Transverse colon (tissue), 4 donors: ENCODE measurements around the gene MMD. TPM values are rescaled to one million over a fixed set of nuclear protein-coding genes. Genes with fewer than 3 reads are reported as not detected.
"Not testable (repeated sequence)": the region's sequence is repeated elsewhere in the genome, so short reads cannot be mapped to it uniquely, and the experiment has no call there.

ENCODE experiments used
- DNase-seq: peaks from one replicate; pipeline ENCODE4 v3.0.0-alpha.2; 2019
- H3K27ac ChIP-seq, 4 donors: fragments of 200-600 bp; sonication (generic); 2 replicates each; pipeline ENCODE4 v1.5.1; 2016 to 2018; ENCODE audit warnings: inconsistent platforms in 4 of 4
- H3K27me3 ChIP-seq: fragments of 200-600 bp; sonication (generic); 2 replicates; pipeline ENCODE4 v1.5.1; 2017; ENCODE audit warnings: inconsistent platforms
- H3K36me3 ChIP-seq, 4 donors: fragments of 200-600 bp; sonication (generic); 2 replicates each; pipeline ENCODE4 v1.5.1; 2017 to 2019; ENCODE audit warnings: inconsistent platforms in 4 of 4
- H3K4me1 ChIP-seq, 4 donors: fragments of 200-600 bp; sonication (generic); 2 replicates each; pipeline ENCODE4 v1.5.1; 2017 to 2020; ENCODE audit warnings: inconsistent platforms in 4 of 4
- H3K4me3 ChIP-seq, 4 donors: fragments of 200-600 bp; sonication (generic); 1 replicate in 1 of 4; 2 replicates in 3 of 4; pipeline versions ENCODE4 v1.5.1 to v1.6.1; 2017 to 2019; ENCODE audit warnings: inconsistent platforms in 4 of 4
- H3K9me3 ChIP-seq, 2 donors: fragments of 200-600 bp; sonication (generic); 2 replicates each; pipeline ENCODE4 v1.5.1; 2017 to 2019; ENCODE audit warnings: inconsistent platforms in 2 of 2
- CTCF ChIP-seq, 5 experiments: fragments of 200-600 bp in 3 of 5; fragments of 450-650 bp in 2 of 5; sonication (generic) in 3 of 5; IDR thresholded peaks; 1 replicate in 2 of 5; 2 replicates in 3 of 5; pipeline ENCODE4 v1.5.1; 2016 to 2017; ENCODE audit warnings: antibody characterized with exemption in 5 of 5, inconsistent platforms in 3 of 5, mild to moderate bottlenecking in 2 of 5, moderate library complexity in 1 of 5
- EP300 ChIP-seq: sonication (generic); formaldehyde crosslinking; IDR thresholded peaks from one replicate; pipeline ENCODE4 v1.6.1; 2017; ENCODE audit warnings: antibody characterized with exemption, low read depth
- POLR2A ChIP-seq: fragments of 450-650 bp; IDR thresholded peaks from one replicate; pipeline ENCODE4 v1.6.1; 2016; ENCODE audit warnings: antibody characterized with exemption, mild to moderate bottlenecking, moderate library complexity
- POLR2AphosphoS5 ChIP-seq, 3 donors: sonication (generic); formaldehyde crosslinking; IDR thresholded peaks; one replicate each; pipeline ENCODE4 v1.6.1; 2016; ENCODE audit warnings: antibody characterized with exemption in 3 of 3
- WGBS, 2 donors: methylation state at CpG; one replicate each; pipeline ENCODE4 v1.1.5; 2018; ENCODE audit warnings: low coverage in 1 of 2; 5-methylcytosine and 5-hydroxymethylcytosine counted together
- in situ Hi-C, 4 donors: fragments of 200-750 bp; cut with MboI; loops; one replicate each; pipeline versions ENCODE4 v1.15.0 to v1.15.1; 2017; ENCODE audit warnings: low sequenced_read_pairs in 3 of 4, low pct_ligation_motif_present in 1 of 4, low pct_unique_long_range_greater_than_20kb in 1 of 4
- intact Hi-C: fragments of 100-400 bp; cut with DNase I; formaldehyde crosslinking; loops from one replicate; pipeline ENCODE4 v1.15.1; 2023; ENCODE audit warnings: low total_unique reads
- total RNA-seq, 4 donors: library from RNA; depleted of rRNA; stranded (reverse); fragments of >200 nt; gene quantifications; one replicate each; pipeline ENCODE4 v1.1.0, GENCODE V29; 2016

The MMD gene
- total RNA-seq, 4 donors from 2014 or later = 4.8 to 18.9 (median 14.3) TPM

GRCh38 chr17:55407641-55408566, 13.7 kb downstream of the MMD start:
- no peak overlapping the region for H3K27ac ChIP-seq
- no peak overlapping the region for H3K4me3 ChIP-seq
- peaks cover 0 to 42% (median 18%) of the 10 kb centered on the region in 4 donors for H3K36me3 ChIP-seq
- TF ChIP-seq EP300 (no peak), POLR2A (no peak), CTCF (IDR thresholded peaks at IDR 0.05) (no peak), POLR2AphosphoS5 (IDR thresholded peaks at IDR 0.05) (no peak)
- DNase-seq = no peak
- H3K27me3 ChIP-seq = no peaks in the 10 kb centered on the region
- 49 to 69% methylated on average over 5 of the region's 5 CpGs for WGBS, 2 donors
- H3K4me1 ChIP-seq = peaks cover 0 to 7% (median 2%) of the 10 kb centered on the region in 4 donors
- intact Hi-C loops = loop anchor here (10.0 kb wide), 1 partner anchor 107 kb away; the partner anchor contains the start of gene SMIM36
- no peaks in the 10 kb centered on the region for H3K9me3 ChIP-seq
- in situ Hi-C loops = no loop called here

GRCh38 chr17:55405600-55405999, 16.0 kb downstream of the MMD start:
- peaks cover 0 to 14% (median 8%) of the 10 kb centered on the region in 4 donors for H3K4me1 ChIP-seq
- no peaks in the 10 kb centered on the region for H3K9me3 ChIP-seq
- 93% methylated on average over 1 of the region's 1 CpG for WGBS, 2 donors
- no peak overlapping the region for H3K27ac ChIP-seq
- no peak for DNase-seq
- in situ Hi-C loops (no loop called here), intact Hi-C loops (loop anchor here (10.0 kb wide), 1 partner anchor 109 kb away; the partner anchor contains the start of gene SMIM36)
- TF ChIP-seq POLR2AphosphoS5 (IDR thresholded peaks at IDR 0.05) (no peak), POLR2A (no peak), CTCF (IDR thresholded peaks at IDR 0.05) (no peak), EP300 (no peak)
- H3K36me3 ChIP-seq = peaks cover 0 to 32% (median 15%) of the 10 kb centered on the region in 4 donors
- H3K27me3 ChIP-seq = no peaks in the 10 kb centered on the region
- H3K4me3 ChIP-seq = no peak overlapping the region

- H3K27ac ChIP-seq, H3K9me3 ChIP-seq, in situ Hi-C loops, H3K4me3 ChIP-seq, H3K27me3 ChIP-seq, DNase-seq: not testable (repeated sequence)
- 85 to 87% methylated on average over 3 to 5 of the region's 5 CpGs for WGBS, 2 donors
- intact Hi-C loops = loop anchor here (10.0 kb wide), 1 partner anchor 111 kb away; the partner anchor contains the start of gene SMIM36
- H3K4me1 ChIP-seq = peaks cover 0 to 14% (median 8%) of the 10 kb centered on the region in 4 donors
- peaks cover 0 to 27% (median 9%) of the 10 kb centered on the region in 4 donors for H3K36me3 ChIP-seq
These were observed 17.4 kb downstream of the MMD start for GRCh38 chr17:55404197-55404596.

- WGBS, 2 donors = 50 to 53% methylated on average over 4 of the region's 4 CpGs
- peaks cover 0 to 34% (median 3%) of the 10 kb centered on the region in 4 donors for H3K36me3 ChIP-seq
- H3K27ac ChIP-seq = peak overlapping the region in 1 of 4 donors; percentile 33
- H3K9me3 ChIP-seq = no peaks in the 10 kb centered on the region
- DNase-seq = no peak
- intact Hi-C loops (loop anchor here (10.0 kb wide), 1 partner anchor 112 kb away; the partner anchor contains the start of gene SMIM36), in situ Hi-C loops (no loop called here)
- no peak for TF ChIP-seq EP300
- no peak for TF ChIP-seq POLR2AphosphoS5 (IDR thresholded peaks at IDR 0.05)
- no peak for TF ChIP-seq CTCF (IDR thresholded peaks at IDR 0.05)
- no peak for TF ChIP-seq POLR2A
- peaks cover 0 to 10% (median 7%) of the 10 kb centered on the region in 4 donors for H3K4me1 ChIP-seq
- no peaks in the 10 kb centered on the region for H3K27me3 ChIP-seq
- H3K4me3 ChIP-seq = no peak overlapping the region
These were observed 19.3 kb downstream of the MMD start for GRCh38 chr17:55402374-55402773.
